ENCODE data around the gene FKBP4.

The FKBP4 gene

DNA sequence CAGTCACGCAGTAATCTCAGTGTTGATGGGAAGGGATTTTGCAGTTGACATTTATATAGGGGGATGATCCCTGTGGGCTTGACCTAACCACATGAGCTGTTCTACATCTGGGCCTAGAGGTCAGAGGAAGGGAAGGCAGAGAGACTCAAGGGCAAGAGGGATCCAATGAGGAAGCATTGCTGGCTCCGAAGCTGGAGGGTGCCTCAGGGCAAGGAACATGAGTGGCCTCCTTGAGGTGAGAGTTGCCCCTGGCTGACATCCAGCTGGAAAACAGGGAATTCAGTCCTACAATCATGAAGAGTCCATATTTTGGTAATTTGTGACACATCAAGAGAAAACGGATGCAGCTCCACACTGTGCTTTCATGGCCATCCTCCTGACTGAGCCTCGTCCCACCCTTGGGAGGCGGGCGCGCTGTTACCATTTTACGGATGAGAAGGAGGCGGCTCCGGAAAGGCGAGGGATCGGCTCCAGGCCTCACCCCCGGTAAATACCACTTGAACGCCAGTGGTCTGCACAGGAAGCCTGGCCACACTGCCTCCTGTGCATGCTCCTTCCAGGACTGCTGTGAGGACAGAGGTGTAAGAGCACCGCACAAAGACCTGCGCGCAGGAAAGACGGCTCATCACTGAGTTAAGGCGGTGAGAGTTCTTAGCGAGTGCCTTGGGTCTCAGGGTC lies 18.5 kb upstream of the FKBP4 start:
- H3K27ac ChIP-seq, result no peak overlapping the region
- H3K4me3 ChIP-seq, result no peak overlapping the region

DNA sequence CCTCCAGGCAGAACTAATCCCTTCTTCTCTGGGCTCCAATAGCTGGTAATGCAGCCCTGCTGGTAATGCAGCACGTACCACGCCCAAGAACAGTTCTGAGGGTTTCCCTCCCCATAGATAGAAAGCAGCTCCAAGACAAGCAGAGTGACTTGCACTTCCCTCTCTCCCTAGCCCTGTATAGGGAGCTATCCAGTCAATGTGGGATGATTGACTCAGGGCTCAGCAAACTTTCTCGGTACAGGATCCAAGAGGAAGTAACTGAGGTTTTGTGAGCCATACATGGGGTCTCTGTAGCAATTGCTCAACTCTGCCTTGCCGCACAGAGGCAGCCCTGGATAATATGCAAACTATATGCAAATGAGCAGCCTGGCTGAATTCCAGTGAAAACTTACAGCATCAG lies 15.5 kb upstream of the FKBP4 start:
- Histone ChIP-seq H3K27ac (no peak overlapping the region), H3K4me3 (no peak overlapping the region)

DNA sequence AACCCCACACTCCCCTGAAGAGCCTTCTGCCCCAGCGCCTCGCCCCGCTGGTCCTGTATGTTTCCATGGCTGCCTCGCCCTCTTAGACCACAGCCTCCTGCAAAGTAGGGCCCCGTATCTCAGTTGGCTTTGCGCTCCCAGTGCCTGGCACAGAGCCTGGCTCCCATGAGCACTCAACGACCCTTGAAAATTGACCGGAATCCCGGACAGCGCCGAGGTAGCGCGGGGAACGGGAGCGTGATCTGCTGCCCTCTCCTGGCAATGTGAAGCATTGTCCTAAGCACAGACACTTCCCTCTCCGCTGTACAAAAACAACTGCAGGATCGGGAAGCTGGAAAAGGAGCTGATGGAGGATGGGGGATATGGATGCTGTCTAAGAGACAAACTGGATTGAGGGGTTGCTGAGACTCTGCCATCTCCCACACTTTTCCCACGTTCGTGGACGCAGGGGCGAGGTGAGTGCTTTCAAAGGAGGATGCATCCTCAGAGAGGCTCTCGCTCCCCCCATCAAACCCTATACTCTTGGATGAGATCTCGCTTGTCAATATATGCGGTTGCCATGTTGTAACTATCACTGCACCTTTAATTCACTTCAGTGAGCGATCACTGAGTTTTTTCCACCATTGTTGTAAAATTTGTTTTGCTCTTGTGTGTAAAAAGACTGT lies 10.7 kb upstream of the FKBP4 start:
- H3K4me3 ChIP-seq, result peak overlapping the region in 2 of 7 experiments; percentile 12 to 19
- no peak overlapping the region for H3K27ac ChIP-seq

DNA sequence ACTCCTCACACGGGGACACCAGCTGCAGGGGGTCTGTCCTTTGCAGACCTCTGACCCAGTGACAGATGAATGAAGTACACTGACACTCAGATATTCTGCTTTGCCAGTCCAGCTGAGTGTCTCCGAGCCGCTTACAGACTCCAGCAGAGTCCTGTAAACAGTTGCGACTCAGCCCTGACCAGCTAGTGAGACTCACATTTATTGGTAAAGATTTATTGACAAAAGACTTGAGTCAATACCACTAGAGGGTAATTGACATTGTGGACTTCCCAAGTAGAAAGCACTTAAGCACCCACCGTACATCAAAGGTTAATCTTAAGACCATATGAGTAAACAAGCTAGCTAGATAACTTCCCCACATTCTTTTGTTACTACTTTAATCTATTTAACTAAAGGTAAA lies 9.8 kb upstream of the FKBP4 start:
- Histone ChIP-seq H3K4me3 (no peak overlapping the region), H3K27ac (no peak overlapping the region)

DNA sequence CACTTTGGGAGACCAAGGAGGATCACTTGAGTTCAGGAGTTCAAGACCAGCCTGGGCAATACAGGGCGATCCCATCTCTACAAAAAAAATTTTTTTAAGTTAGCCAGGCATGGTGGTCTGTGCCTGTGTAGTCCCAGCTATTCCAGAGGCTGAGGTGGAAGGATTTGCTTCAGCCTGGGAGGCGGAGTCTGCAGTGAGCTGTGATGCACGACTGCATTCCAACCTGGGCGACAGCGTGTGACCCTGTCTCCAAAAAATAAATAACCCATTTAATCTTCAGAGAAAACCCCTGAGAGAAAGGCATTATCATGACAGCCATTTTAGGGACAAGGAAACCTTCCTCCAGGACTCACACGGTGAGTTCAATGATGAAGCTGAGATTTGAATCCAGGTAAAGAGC lies 3.7 kb upstream of the FKBP4 start:
- no peak overlapping the region for H3K27ac ChIP-seq
- no peak overlapping the region for H3K4me3 ChIP-seq

DNA sequence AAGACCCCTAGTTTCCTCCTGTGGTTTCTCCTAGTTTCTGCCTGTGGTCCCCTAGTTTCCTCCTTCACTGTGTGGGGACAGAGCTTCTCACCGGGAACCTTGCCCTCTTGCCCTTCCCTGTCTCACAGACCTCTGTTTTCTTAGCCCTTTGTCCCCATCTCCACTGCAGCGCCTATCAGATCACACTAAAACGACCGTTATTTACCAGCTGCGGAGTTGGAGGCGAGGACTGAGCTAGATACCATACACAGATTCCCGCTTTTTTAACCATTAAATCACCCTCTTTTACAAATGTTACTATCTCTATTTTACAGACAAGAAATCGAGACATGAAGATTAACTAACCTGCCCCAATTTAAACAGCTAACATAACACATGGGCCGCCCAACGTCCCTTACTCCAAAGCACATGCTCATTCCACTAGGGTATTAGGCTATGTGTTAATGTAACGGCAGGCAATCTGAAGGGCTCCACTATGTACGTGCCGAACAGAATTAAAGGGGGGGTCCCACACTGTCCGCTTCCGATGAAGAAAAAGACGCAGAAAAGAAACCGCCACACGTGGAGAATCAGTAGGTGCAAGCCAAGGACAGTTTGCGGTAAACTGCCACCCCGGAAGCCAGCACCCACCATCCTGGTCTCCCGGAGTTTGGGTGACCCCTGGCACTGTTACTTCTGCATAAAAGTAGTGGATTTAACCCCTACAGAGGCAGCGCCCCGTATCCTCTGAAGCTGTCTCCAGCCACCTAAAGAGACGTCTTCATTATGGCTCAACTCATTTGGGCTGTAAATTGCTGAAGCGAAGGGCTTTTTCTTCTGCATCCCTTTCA lies 1.9 kb upstream of the FKBP4 start:
- Histone ChIP-seq H3K27ac (no peak overlapping the region), H3K4me3 (no peak overlapping the region)

DNA sequence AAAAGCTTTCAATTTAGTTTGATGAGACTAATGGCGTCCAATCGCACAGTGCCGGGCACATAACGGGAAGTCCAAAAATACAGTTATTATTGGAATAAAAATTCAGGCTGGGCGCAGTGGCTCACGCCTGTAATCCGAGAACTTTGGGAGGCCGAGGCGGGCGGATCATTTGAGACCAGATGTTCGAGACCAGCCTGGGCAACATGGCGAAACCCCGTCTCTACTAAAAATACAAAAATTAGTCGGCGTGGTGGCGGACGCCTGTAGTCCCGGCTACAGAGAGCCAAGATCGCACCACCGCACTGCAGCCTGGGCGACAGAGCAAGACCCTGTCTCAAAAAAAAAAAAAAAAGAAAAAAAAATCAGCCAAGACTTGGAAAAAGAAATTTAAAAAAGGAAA lies 1.2 kb upstream of the FKBP4 start:
- H3K27ac ChIP-seq, result no peak overlapping the region
- H3K4me3 ChIP-seq, result no peak overlapping the region

DNA sequence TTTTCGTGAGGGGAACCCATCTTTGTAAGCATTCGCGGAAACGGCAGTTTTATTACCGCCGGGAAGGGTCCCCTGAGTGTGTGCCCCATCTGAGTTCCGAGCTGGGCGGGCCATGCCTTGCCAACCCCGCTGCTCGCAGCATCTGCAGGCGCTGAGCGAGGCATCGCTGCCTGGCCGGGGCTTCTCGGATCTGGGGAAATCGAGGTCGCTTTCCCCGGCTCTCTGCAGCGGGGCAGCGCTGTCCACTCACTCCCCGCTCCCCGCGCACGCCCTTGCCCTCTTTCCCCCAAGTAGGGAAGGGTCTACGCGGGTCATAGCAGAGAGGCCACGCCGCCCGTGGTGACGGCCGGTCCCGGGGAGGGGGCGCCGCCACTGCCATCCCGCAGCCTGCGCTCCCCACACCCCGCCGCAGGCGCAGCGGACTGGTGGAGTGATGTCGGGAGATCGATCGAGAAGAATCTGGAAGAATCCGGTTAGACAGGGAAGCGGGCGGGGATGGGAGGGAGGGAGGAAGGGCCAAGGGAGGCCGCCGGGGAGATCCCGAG lies 507 bp upstream of the FKBP4 start:
- H3K4me3 ChIP-seq, result peak overlapping the region; percentile 67 to 93 (median 84)
- H3K27ac ChIP-seq, result peak overlapping the region in 16 of 21 experiments; percentile 17 to 88 (median 66)

DNA sequence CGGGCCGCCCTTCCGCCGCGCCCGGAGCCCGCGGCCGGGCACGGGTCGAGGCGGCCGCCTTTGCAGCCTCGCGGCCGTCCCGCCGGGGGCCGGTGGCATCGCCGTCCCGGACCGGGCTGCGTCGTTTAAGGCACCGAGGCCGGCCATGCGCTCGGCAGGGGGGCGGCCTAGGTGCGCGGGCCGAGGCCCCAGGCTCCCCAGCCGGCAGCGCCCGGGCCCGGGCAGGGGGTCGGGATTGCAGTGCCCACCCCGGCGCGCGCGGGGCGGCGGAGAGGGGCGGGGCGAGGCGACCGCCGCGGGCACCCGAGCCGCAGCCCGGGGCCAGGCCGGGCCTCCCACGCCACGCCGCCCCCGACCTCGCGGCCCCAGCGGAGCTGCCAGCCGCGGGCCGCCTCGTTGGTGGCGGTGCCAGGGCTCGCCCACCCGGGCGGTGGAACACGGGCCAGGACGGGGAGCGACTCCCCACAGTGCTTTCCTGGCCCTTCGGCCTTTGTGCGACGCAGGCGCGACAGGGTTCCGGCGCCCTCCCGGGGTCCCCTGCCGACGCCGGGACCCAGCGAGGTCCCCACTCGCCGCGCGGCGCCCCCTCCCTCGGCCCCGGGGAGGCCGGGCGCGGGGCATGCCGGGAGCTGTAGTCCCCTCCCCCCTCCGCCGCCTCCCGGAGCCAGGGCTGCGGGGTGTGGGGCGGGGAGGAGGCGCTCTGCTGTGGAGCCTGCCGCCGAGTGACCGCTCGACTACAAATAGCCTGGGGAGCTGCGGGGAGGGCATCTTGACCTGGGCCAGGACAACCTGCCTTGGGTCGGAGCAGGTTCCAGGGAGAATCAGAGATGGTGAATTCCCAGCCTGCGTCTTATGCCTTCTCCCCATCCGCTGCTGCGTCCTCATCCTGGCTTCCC lies 769 bp downstream of the FKBP4 start:
- Histone ChIP-seq H3K4me3 (peak overlapping the region; percentile 67 to 93 (median 84)), H3K27ac (peak overlapping the region; percentile 39 to 88 (median 75))

DNA sequence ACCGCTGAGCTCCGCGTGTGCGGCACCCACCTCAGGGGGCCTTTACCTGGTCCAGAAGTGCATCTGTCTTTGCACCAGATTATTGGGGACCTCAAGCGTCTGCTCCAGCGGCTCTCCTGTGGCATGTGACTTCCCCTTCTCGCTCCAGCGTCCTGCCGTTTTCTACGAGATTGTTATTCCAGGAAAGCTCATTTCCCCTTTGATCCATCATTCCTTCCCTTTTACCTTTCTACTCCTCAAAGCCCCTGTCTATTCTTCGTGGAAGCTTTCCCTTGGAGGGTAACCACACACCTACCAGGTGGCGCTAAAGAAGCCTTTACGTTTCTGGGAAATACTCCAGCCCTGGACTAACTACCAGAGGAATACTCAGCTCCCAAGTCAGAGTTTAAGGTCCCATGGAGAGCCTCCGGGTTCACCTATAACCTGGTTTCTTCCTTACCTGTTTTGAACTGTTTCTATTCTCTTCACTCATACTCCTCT lies 1.5 kb downstream of the FKBP4 start:
- H3K27ac ChIP-seq, result peak overlapping the region in 18 of 21 experiments; percentile 49 to 88 (median 76)
- peak overlapping the region; percentile 67 to 93 (median 84) for H3K4me3 ChIP-seq

DNA sequence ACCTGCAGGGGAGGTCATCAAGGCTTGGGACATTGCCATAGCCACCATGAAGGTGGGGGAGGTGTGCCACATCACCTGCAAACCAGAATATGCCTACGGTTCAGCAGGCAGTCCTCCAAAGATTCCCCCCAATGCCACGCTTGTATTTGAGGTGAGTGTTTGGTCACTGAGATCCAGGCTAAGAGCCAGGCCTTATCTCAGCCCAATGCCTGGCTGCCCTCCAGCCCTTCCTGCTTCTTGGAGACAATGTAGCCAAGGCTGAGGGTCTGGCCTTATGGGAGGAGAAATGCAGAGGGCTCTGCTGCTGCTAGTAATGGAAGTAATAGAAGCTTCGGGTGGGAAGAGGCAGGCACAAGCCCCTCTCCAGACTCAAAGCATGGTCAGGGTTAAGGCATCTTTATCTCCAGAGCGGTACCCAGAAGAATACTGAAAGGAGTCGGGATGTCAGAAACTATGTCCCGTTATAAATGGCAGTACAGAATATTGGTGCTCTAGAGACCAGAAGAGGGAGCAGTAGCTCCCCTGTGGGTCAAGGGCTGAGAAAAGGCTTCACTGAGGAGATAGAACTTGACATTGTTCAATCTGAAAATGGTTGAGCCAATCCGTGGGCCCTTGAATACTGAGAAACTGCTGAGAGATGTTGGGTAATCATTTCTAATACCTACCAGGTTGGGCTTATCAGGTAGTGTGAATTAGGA lies 3.1 kb downstream of the FKBP4 start:
- peak overlapping the region in 1 of 21 experiments; percentile 58 for H3K27ac ChIP-seq
- no peak overlapping the region for H3K4me3 ChIP-seq

DNA sequence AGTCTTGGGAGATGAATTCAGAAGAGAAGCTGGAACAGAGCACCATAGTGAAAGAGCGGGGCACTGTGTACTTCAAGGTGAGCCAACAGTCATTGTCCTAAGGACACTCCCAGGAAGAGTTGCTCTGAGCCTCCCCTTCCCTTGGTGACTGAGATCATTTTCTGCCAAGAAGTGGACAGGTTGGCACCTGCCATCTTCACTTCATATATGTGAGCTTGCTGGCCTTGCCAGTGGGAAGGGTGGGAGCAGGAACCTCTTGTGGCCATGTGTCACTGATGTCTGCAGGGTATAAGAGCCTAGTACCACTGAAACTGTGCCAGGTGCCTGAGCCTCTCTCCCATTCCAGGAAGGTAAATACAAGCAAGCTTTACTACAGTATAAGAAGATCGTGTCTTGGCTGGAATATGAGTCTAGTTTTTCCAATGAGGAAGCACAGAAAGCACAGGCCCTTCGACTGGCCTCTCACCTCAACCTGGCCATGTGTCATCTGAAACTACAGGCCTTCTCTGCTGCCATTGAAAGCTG lies 5.3 kb downstream of the FKBP4 start:
- peak overlapping the region in 5 of 21 experiments; percentile 4 to 35 (median 26) for H3K27ac ChIP-seq
- H3K4me3 ChIP-seq, result no peak overlapping the region

DNA sequence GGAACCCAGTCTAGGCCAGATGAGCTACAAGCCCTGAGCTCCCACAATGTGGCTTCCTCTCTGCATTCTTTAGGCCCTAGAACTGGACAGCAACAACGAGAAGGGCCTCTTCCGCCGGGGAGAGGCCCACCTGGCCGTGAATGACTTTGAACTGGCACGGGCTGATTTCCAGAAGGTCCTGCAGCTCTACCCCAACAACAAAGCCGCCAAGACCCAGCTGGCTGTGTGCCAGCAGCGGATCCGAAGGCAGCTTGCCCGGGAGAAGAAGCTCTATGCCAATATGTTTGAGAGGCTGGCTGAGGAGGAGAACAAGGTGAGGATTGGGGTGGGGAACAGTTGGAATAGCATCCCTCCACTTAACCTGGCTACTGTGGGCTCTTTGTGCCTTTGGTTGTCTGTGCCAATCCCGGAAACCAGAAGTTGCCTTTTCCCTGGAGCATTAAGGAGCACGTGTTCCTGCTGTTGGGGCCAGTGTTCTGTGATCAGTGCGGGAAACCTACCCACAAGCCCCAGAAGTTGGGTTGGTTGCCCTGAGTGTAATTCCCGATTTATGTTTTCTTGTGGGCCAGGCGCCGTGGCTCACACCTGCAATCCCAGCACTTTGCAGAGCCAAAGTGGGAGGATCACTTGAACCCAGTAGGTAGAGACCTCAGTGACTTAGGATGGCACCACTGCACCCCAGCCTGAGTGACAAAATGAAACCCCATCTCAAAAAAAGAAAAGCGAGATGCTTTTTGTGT lies 6.4 kb downstream of the FKBP4 start:
- Histone ChIP-seq H3K27ac (peak overlapping the region in 5 of 21 experiments; percentile 4 to 51 (median 26)), H3K4me3 (no peak overlapping the region)

DNA sequence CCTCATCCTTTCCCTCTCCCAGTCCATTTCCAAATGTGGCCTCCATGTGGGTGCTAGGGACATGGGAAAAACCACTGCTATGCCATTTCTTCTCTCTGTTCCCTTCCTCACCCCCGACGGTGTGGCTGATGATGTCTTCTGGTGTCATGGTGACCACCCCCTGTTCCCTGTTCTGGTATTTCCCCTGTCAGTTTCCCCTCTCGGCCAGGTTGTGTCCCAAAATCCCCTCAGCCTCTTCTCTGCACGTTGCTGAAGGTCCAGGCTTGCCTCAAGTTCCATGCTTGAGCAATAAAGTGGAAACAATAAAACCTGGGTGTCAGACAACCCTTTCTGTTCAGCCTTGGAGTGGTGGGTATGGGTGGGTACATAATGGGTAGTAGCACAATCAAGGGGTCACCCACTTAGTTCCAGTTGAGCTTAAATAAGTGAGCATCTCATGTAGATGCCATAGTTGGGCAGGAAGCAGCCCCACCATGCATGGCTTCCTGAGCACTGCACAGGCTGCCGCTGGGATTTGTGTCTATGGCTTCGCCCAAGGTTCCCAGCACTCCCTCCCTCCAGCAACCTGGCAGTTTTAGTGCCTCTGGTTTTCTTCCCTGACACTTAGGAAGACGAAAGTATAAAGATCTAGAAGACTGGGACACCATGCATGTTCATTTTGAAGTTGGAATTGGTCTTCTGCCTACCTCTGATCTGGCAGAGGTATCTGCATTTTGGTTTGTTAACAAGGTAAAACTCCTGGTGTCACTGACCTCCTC lies 9.0 kb downstream of the FKBP4 start:
- Histone ChIP-seq H3K4me3 (no peak overlapping the region), H3K27ac (no peak overlapping the region)

DNA sequence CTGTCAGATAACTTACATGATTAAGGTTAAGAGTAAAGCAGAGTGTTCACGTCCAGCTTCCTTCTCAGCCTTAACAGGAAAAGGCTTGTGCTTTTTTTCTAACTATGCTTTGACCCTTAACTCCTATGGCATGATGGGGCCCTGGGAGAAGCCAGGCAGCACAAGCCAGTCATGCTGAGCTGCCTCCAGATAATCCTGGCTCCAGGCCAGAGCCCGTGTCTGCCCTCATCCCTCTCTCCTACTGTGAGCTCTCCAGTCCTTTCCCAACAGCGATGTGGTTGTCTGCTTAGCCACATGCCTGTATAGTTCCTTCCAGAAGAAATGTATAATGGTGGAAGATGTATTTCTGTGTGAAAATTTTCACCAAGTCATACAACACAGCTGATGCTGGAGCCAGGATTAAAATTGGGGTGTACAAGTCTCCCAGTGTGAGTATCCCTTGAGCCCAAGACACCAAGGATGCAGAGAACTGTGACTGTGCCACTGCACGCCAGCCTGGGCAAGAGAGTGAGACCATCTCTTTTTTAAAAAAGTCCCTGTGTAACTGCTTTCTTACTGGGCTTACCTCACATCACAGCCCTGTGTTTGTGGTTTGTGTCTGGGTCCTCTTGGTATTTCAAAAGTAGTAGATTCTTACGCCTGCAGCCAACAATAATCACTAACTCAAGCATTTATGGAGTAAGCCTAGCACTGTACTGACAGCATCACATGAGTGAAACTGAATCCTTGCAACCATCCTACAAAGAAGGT lies 9.8 kb downstream of the FKBP4 start:
- no peak overlapping the region for H3K4me3 ChIP-seq
- H3K27ac ChIP-seq, result no peak overlapping the region

DNA sequence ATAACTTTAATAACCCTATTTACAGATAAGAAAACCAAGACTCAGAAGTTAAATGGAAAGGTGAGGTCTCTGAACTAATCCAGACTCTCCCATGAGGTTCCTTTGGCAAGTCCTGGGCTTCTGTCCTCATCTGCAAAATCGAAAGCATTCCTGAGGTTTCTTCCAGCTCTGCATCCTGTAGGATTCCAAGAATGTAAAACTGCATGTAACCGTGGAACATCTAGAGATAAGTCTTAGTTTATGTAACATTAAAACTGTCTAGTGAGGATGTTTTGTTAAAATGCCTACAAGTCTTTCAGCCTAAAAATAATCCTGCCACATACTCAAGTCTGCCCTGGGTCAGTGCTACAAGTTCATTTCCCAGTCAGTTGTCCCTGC lies 10.4 kb downstream of the FKBP4 start:
- H3K4me3 ChIP-seq, result no peak overlapping the region
- peak overlapping the region in 1 of 21 experiments; percentile 32 for H3K27ac ChIP-seq
